GM18519 (cell line): ENCODE data around the gene NOBOX.
"Not testable (repeated sequence)": the region's sequence is repeated elsewhere in the genome, so short reads cannot be mapped to it uniquely, and the experiment has no call there.

Experiments used
- ATAC-seq: cut with Tn5 transposase; IDR thresholded peaks from one replicate; pipeline ENCODE4 v1.9.1; 2021; ENCODE audit warnings: mild to moderate bottlenecking, moderate library complexity; ENCODE audit not compliant: unreplicated experiment, low FRiP score

NOBOX gene

DNA sequence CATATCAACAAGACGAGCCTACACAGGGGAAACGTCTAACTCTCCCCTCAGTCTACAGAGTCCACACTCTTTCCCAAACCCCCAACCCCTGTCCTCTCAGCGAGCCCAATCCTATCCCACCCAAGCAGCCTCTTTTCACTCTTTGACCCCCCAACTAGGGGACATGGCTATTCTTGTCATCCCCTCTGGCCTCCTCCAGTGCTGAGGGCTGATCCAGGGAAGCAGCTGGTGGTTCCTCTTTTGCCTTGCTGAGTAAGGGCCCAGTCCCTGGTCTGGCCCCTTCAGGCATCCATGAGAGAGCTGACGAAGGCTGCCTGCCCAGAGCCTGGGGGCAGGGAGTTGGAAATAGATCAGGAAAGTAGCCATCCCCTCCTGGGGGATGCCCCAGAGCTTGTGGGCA is 6.4 kb downstream of the NOBOX start:
- ATAC-seq: no peak

DNA sequence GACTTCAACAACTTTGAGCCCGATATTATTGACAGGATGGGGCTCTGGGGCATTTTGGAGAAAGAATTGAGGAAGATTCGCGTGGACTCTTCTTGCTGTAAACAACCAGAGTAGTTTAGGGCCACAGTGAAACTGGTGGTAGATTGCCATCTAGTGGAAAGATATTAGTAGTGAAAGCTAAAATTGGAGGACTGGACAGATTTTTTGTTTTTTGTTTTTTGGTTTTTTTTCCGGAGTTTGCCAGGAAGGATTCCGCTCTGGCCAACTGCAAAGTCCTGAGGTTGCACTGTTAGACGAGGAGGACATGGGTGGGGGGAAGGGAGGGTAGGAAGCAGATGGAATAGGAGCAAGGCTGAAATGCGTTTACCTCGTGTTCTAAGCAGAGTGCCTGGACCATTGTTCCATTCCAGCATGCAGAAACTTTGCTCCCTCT is 11.7 kb downstream of the NOBOX start:
- ATAC-seq: peak; percentile 65

DNA sequence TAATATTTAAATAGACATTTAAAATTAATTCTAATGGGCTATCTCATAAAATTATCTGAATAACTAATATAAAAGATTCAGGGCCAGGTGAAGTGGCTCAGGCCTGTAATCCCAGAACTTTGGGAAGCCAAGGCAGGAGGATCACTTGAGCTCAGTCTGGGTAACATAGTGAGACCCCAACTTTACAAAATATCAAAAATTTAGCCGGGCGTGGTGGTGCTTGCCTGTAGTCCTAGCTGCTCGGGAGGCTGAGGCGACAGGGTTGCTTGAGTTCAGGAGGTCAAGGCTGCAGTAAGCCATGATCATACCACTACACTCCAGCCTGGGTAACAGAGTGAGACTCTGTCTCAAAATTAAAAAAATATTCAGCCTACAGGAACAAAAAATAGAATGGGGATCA is 12.5 kb downstream of the NOBOX start:
- ATAC-seq: no peak

DNA sequence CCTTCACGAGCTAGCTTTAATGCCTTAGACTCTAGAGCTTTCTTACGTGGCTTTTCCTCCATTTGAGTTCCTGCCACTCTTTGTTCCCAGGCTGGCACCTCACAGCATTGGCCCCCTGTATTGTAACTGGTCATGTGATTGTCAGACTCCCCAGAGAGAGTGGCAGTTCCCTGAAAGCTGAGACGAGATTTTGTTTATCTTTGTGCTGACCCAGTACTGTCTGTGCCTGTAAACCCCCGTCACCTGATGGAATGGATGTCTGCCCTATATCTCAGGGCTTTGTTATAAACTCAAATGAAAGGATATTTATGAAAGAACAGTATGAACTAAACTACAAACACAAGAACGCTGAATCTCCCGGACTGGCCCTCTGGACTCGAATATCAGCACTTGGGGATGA is 13.0 kb downstream of the NOBOX start:
- no peak for ATAC-seq

DNA sequence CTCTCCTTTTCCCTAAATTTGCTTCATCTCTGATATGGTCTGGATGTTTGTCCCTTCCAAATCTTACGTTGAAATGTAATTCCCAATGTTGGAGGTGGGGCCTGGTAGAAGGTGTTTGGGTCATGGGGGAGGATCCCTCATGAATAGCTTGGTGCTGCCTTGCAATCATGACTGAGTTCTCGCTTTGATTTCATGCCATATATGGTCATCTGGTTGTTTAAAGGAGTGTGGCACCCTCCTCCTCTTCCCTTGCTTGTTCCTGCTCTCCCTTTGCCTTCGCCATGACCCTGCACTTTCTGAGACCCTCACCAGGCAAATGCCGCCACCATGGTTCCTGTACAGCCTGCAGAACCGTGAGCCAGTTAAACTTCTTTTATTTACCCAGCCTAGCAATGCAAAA is 14.5 kb downstream of the NOBOX start:
- ATAC-seq: no peak

DNA sequence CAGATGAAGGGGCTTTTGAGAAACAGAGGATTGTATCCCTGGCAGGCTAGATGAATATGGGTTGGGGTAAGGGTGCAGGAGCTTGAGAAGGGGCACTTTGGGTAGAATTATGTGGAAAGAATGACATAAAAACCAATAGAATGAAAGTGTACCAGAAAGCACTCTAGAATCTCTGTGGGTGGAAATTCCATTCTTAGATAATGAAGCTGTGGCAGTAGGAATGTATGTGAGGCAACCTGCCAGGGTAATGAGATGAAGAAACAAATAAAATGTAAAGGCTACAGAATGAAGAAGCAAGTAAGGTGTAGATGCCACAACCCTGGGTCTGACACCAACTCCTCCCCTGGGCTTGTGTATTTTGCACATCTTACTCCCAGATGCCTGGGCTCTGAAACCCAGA is 16.8 kb downstream of the NOBOX start:
- no peak for ATAC-seq

DNA sequence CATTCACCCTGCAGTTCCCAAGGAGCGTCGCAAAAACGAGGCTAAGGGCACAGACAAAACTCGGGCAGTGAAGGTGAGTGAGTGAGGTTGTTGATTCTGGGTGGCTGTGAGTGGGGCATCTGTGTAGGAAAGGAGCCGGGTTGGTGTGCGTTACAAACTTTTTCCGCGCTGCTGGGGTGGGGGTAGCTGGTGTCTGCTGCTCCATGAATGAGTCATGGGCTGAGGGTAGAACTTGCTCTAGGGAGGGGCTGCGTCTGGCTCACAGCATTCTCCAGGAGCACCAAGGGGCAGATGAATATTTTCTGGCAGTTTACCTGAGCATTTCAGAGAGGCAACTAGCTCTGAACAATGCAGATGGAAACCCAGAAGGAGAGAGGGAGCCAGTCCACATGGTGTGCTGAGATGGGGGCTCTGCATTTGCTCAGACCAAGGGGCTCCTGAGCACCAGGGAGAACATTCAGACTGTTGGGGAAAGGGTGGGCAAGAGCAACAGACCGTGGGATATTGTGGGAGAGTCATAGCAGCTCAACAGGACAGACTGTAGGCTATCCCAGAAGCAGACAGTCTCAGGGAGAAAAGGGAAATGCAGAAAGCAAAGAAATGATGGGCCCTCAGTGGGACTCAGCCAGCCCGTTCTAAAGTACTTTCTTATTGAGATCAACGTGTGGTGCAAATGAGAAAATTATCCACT is 18.8 kb downstream of the NOBOX start:
- no peak for ATAC-seq

DNA sequence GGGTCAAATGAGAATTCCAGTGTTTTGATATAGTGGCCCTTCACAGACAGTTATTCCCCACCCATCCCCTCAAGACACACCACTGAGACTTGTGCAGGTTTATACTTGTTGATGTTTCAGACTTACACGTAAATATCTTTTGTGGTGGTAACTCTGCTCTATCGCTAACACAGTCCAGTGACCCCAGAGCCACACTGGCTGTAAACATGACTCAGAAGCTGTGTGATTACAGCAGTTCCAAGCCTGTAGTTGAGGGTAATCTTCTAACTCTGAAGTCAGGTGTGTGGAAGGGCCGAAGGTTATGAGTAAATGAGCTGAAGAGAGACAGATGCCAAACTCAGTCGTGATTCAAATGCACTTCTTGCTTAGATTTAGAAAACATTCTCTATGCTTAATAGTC is 19.4 kb downstream of the NOBOX start:
- ATAC-seq: no peak

DNA sequence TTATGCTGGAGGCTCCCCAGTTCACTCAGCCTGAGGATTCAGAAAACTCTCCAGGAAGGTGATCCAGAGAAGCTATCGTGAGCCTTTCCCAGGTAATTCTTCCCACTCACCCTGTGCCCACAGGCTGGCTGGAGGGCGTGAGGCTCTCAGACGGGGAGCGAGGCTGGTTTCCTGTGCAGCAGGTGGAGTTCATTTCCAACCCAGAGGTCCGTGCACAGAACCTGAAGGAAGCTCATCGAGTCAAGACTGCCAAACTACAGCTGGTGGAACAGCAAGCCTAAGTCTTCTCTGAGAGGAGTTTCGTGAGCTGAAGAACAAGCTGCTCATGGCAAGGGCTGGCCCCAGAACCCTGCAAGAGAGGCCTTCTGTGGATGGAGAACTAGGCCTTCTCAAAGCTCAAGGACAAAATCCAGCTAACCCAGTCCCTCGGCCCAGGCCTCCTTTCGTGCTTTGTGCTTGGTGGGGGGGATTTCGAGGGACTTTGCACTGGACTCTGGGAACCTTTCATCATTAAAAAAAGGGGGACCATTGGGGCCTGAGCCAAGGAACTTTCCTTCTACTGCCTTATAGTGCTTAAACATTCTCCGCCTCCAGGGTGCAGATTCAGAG is 23.6 kb downstream of the NOBOX start:
- ATAC-seq: no peak

DNA sequence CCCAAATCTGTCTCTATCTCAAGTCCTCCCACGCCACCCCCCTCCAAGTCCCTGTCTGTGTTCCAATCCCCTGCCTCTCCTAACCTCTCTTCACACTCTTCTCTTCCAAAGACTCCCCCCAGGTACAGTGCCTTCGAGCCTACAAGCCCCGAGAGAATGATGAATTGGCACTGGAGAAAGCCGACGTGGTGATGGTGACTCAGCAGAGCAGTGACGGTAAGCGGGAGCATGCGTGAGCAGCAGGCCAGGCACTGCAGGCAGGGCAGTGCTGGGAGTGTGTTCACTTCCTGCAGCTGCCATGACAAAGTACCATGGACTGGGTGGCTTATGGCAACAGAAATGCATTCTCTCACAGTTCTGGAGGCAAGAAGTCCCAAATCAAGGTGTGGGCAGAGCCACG is 24.8 kb downstream of the NOBOX start:
- no peak for ATAC-seq

DNA sequence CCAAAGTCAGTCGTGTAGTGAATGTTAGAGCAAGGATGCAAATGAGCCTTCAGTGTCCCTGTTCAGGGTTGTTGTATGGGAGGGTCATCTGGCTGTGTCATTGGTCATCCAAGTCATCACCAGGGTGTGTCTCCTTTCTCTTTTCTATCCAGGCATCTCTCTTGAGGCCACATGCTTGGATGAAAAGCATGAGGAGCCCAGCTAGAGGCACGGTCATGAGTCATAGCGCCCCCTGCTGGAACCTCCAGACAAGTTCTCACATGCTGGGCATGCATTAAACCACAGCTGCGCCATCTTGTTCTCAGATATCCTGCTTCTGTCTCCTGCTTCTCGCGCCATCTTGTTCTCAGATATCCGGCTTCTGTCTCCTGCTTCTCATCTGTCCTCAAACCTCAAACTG is 34.3 kb downstream of the NOBOX start:
- ATAC-seq: not testable (repeated sequence)

DNA sequence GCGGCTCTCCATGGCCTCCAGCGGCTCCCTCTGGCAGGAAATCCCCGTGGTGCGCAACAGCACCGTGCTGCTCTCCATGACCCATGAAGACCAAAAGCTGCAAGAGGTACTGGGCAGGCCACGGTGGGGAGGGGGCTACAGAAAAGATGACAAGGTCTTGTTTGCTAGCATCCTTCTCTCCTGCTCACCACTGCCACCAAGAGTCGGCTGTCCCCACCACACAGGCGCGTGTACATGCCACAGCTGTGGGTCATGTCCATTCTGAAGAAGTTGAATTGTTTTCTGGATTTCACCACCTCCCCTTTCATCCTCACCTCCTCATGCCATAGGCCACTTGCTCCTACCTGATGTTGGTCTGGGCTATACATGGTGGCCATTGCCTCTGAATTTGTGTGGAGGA is 36.2 kb downstream of the NOBOX start:
- ATAC-seq: not testable (repeated sequence)

DNA sequence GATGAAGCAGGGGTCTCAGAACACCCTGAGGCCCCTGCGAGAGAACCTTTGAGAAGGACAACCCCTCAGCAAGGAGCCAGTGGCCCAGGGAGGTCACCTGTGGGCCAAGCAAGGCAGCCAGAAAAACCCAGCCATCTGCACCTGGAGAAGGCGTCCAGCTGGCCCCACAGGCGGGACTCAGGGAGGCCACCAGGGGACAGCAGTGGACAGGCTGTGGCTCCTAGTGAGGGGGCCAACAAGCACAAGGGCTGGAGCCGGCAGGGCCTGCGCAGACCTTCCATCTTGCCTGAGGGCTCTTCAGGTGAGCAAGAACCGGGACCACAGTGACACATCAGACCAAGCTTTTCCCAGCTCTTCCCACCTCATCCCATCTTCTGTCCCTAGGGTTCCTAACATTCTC is 38.0 kb downstream of the NOBOX start:
- not testable (repeated sequence) for ATAC-seq

DNA sequence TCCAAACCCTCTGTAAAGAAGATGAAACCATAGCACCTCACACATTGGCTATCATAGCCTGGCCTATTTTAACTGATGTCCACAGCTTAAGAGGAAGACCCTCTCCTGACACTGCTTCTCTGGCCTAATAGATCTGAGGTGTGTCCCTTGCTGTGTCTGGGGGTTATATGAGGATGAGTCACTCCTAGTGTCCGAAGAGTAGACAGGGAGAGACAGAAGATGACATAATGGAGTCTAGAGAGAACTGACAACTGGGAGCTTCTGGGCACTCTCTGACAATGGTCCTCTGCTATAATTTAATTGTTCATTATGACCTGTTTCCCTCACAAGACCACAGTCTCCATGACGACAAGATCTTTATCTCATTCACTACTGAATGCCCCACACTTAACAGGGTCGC is 41.4 kb downstream of the NOBOX start:
- not testable (repeated sequence) for ATAC-seq

DNA sequence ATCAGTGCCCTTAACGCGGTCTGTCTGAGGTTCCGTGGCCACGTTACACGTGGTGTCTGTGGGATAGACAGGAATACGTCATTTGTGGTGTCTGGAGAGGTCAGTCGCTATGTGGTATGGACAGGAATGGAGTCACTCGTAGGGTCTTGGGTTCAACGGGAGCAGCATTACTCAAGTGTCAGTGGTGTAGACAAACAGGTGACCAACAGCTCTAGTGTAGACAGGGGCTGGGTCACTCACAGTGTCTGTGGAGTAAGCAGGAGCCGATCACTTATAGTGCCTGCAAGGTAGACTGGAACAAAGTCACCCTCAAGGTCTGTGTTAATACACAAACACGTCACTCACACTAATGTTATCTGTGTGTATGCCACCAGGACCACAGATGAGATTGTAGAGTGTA is 46.6 kb downstream of the NOBOX start:
- ATAC-seq: not testable (repeated sequence)

DNA sequence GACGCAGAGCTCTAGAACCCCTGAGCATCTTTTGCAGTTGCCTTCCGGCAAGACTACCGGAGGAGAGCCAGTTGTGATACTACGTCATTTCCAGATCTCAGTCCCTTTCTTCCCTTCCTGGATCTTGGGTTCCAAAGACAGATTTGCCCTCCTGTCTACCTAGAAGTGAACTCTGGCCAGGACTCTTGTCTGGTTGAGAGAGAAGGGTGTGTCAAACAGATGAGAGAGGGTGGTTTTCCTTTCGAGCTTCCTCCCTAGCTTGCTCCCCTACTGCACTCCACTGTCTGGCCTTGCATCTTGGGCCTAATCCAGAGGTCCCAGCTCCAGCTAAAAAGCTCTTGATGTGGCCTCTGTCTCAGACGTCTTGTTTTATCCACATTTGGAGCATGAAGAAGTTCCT is 47.3 kb downstream of the NOBOX start:
- not testable (repeated sequence) for ATAC-seq

DNA sequence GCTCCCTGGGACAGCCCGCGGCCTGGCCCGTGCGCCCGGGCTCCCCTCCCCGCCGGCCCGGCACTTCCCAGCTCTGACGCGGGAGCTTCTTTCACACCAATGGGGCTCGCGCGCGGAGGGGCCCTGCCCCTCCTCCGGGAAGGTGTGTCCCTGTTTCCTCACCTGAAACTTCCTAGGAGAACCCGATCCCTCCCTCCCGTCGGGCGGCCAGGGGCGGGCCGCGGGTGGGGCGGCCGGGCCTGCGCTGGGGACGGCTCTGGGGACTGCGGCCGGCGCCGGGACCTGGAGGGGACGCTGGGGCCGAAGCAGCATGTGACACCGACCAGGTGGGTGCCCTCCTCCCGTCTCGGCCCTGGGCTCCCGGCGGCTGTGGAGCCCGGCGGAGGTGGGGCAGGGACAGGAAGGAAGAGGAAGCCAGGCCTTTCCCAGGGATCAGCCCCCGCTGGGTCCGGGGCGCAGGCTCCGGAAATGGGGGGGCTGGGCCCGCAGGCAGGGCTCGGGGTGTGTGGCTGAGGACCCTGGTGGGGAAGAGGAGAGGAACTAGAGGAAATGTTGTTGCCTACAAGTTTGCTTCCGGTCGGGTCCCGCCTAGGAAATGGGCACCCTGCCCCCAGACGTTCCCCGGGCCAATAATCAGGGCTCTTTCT is 48.2 kb downstream of the NOBOX start, which contains the start of gene ARHGEF5:
TSS of gene ARHGEF5 (plus strand) at position 227 of the 647 bp plus-strand sequence. CDS start 7,268 bp downstream, outside the sequence.
- peak; percentile 62 for ATAC-seq

DNA sequence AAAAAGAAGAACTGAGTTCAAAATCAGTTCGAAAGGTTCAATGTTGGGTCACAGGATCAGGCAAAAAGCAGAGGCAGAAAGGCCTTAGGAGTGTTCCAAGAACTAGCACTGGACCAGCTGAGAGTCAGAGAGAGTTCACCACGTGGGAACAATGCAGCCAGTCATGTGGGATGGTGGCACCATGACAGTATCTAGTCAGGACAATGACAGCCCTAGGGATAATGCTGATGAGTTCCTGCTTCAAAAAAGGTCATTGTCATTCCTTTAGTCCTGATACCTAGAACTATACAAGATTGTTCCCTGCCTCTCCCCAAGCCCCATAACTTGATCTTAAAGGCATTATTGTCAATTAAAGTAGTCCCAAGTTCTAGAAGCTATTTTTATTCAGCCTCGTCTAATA is 51.8 kb downstream of the NOBOX start:
- not testable (repeated sequence) for ATAC-seq

DNA sequence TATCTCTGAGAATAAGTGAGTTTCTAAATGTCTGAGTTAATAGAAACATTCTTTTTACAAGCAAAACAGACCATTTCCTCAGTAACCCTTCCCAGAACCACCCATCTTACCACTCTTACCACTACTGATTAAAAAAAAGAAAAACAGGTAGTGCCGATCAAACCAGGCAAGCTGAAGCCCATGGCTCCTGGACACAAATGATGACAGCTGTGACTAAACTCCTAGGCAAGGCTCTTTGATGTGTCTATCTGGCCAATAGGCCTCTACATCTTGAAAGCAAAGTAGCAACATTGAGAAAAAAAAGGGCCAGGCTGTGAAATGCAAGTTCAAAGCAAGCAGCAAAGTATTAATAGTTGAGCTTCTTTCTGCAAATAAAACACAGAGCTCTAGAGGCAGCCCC is 54.9 kb downstream of the NOBOX start:
- peak; percentile 27 for ATAC-seq
